Psoas muscle (tissue), 8 donors: Measurements from ENCODE around the gene RAD51B. TPM values are rescaled to one million over a fixed set of nuclear protein-coding genes. Genes with fewer than 3 reads are reported as not detected.

Experiments
- ATAC-seq, 4 donors: fragments of 200-7000 bp; cut with Tn5 transposase; one replicate each; pipeline ENCODE4 v1.9.1; 2020; ENCODE audit warnings: moderate library complexity in 3 of 4, mild to moderate bottlenecking in 2 of 4
- DNase-seq, 2 donors: peaks; one replicate each; pipeline ENCODE4 v3.0.0-alpha.2; 2020
- H3K27ac ChIP-seq: fragments of 200-600 bp; one replicate; pipeline ENCODE4 v1.8.0; 2022
- H3K27me3 ChIP-seq, 3 donors: fragments of 200-600 bp in 1 of 3; one replicate each; pipeline versions ENCODE4 v1.6.1 to v1.8.0; 2013 to 2022; ENCODE audit warnings: low read length in 2 of 3, mild to moderate bottlenecking in 2 of 3, moderate library complexity in 1 of 3; ENCODE audit not compliant: insufficient read depth in 3 of 3
- H3K36me3 ChIP-seq, 2 donors: fragments of 200-600 bp in 1 of 2; one replicate each; pipeline versions ENCODE4 v1.6.1 to v1.8.0; 2013 to 2022; ENCODE audit warnings: low read depth in 1 of 2, mild to moderate bottlenecking in 1 of 2, moderate library complexity in 1 of 2; ENCODE audit not compliant: insufficient read depth in 1 of 2
- H3K4me1 ChIP-seq: fragments of 200-600 bp; one replicate; pipeline ENCODE4 v1.8.0; 2022
- H3K4me3 ChIP-seq: fragments of 200-600 bp; one replicate; pipeline ENCODE4 v1.8.0; 2022; ENCODE audit warnings: mild to moderate bottlenecking
- H3K9me3 ChIP-seq: fragments of 200-600 bp; one replicate; pipeline ENCODE4 v1.8.0; 2022
- WGBS, 3 donors: extraction: QIAGEN DNeasy Blood & Tissue Kit; methylation state at CpG; one replicate each; pipeline versions ENCODE4 v1.1.6 to v1.1.7; 2013; 5-methylcytosine and 5-hydroxymethylcytosine counted together
- intact Hi-C, 2 donors: fragments of 100-400 bp; cut with DNase I; formaldehyde crosslinking; loops; one replicate each; pipeline versions ENCODE4 v1.11.0 to v1.14.2; 2022
- polyA plus RNA-seq, 3 donors: library from polyadenylated mRNA; stranded (reverse); fragments of 200-250 nt; gene quantifications; one replicate each; pipeline ENCODE4 v1.2.3, GENCODE V29; 2013
- total RNA-seq, 4 donors: library from RNA; stranded (reverse); fragmentation: NEBNext Ultra II Directional in 2 of 4; extraction: Animal tissue kit (Norgen Biotek cat#: 25700) in 2 of 4; gene quantifications; one replicate each; pipeline versions ENCODE4 v1.2.1 to v1.2.4, GENCODE V29; 2021 to 2023
- TF ChIP-seq, protein P1 (sequence below): fragments of 200-600 bp; IDR thresholded peaks from one replicate; pipeline ENCODE4 v1.8.0; 2022; ENCODE audit warnings: antibody characterized with exemption
- donor health status: healthy with polysubstance abuse.
- donor health status: DM: no; HTN: no; CAD: no; lungs with moderate emphysema.
- donor health status: Bipolar disorder and iron deficiency.
- donor health status: healthy.
- donor health status: DM: yes; HTN: yes; CAD: no.
- donor health status: DM: no; HTN: no; CAD: no.
- donor health status: DM: no; HTN: no; CAD: no.
- donor health status: DM: yes; HTN: yes; CAD: no.

The RAD51B gene
- total and polyA plus RNA-seq, 7 donors: 0.60 to 7.2 (median 2.2) TPM

DNA sequence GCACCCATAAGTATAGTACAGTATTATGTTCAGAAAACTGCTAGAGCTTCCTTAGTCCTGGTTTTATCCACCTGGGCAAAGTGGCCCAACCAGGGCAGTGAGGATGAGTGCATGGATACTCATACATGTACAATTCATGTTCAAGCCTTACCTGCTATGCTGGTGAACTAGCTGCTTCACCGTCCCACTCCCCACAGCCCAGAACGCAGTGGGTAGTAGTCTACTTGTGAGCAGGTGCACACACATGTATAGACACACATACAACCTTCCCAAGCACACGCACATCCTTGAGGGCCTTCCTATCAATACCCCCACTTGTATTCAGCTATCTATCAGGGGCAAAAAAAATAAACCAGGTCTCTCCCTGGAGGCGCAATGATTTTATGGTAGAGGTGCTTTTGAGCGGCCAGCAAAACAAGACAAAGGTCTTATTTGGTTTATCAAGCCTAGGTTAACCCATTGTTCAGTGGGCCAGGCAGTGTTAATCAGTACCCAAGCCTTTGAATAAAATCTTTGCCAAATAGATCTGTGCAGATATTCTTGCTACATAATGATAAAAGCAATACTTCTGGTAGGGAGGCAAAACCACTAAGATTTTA, 903.5 kb downstream of the RAD51B start:
- intact Hi-C loops: no loop called here
- H3K4me1 ChIP-seq: no peaks in the 10 kb centered on the region
- H3K4me3 ChIP-seq: no peak overlapping the region
- 93 to 97% (median 96%) methylated on average over 5 of the region's 5 CpGs for WGBS, 3 donors
- H3K27me3 ChIP-seq: no peaks in the 10 kb centered on the region
- ATAC-seq: no peak
- no peaks in the 10 kb centered on the region for H3K9me3 ChIP-seq
- no peak for DNase-seq
- no peak overlapping the region for H3K27ac ChIP-seq
- TF ChIP-seq, protein P1, sequence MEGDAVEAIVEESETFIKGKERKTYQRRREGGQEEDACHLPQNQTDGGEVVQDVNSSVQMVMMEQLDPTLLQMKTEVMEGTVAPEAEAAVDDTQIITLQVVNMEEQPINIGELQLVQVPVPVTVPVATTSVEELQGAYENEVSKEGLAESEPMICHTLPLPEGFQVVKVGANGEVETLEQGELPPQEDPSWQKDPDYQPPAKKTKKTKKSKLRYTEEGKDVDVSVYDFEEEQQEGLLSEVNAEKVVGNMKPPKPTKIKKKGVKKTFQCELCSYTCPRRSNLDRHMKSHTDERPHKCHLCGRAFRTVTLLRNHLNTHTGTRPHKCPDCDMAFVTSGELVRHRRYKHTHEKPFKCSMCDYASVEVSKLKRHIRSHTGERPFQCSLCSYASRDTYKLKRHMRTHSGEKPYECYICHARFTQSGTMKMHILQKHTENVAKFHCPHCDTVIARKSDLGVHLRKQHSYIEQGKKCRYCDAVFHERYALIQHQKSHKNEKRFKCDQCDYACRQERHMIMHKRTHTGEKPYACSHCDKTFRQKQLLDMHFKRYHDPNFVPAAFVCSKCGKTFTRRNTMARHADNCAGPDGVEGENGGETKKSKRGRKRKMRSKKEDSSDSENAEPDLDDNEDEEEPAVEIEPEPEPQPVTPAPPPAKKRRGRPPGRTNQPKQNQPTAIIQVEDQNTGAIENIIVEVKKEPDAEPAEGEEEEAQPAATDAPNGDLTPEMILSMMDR: no peak
- no peaks in the 10 kb centered on the region for H3K36me3 ChIP-seq

DNA sequence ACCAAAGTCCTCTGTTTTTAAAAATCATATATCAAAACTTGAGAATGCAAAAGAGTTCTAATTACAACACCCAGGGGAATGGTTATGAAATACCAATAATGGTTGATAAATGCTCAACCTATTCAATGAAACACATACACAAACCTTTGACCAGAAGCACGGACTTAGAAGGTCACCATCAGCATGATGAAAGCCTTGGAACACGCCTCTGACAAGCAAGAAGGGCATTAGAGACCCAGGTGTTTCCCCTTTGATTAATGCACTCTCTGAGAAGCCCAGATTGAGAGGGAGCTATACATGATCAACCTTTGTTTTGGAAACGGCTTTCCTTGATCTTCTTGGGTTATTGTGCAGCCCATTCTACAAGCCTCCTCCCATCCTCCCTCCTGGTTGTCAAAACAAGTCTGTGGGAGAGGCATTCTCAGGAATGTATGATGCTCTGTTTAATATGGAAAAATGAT, 904.3 kb downstream of the RAD51B start:
- DNase-seq (no peak), ATAC-seq (no peak)
- WGBS, 3 donors: 75 to 82% (median 80%) methylated on average over 3 of the region's 3 CpGs
- TF ChIP-seq, protein P1: no peak
- no peaks in the 10 kb centered on the region for H3K36me3 ChIP-seq
- no peak overlapping the region for H3K4me3 ChIP-seq
- H3K27ac ChIP-seq: no peak overlapping the region
- no peaks in the 10 kb centered on the region for H3K9me3 ChIP-seq
- no peaks in the 10 kb centered on the region for H3K27me3 ChIP-seq
- no peaks in the 10 kb centered on the region for H3K4me1 ChIP-seq
- intact Hi-C loops: no loop called here

DNA sequence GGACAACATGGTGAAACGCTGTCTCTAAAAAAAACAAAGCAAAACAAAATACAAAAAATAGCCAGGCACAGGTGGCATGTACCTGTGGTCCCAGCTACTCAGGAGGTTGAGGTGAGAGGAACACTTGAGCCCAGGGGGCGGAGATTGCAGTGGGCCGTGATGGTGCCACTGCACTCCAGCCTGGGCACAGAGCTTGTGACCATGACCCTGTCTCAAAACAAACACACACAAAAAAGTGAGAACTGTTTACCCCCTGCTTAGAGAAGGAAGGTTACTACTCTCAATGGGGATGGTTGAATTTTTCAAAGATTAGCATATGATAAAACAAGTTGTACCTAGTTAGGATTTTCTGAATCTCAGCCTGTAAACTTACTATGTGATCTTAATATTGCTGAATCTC, 905.3 kb downstream of the RAD51B start:
- intact Hi-C loops: no loop called here
- DNase-seq (no peak), ATAC-seq (no peak)
- Histone ChIP-seq H3K36me3 (no peaks in the 10 kb centered on the region), H3K9me3 (no peaks in the 10 kb centered on the region), H3K4me1 (no peaks in the 10 kb centered on the region), H3K4me3 (no peak overlapping the region), H3K27ac (no peak overlapping the region), H3K27me3 (no peaks in the 10 kb centered on the region)
- 93 to 97% (median 96%) methylated on average over 3 of the region's 3 CpGs for WGBS, 3 donors
- TF ChIP-seq, protein P1: no peak

GRCh38 chr14:68726093-68726695, 906.6 kb downstream of the RAD51B start:
- Histone ChIP-seq H3K27me3 (no peaks in the 10 kb centered on the region), H3K4me3 (no peak overlapping the region), H3K36me3 (no peaks in the 10 kb centered on the region), H3K4me1 (no peaks in the 10 kb centered on the region), H3K9me3 (no peaks in the 10 kb centered on the region), H3K27ac (no peak overlapping the region)
- TF ChIP-seq, protein P1: no peak
- intact Hi-C loops: no loop called here
- ATAC-seq (no peak), DNase-seq (no peak)
- WGBS, 3 donors: 92 to 95% (median 93%) methylated on average over 5 of the region's 5 CpGs
